K562 (cell line): ENCODE data around the gene LECT2. TPM values are rescaled to one million over a fixed set of nuclear protein-coding genes. Genes with fewer than 3 reads are reported as not detected.

ENCODE experiments used
- ATAC-seq: fragments of 200-7000 bp; cut with Tn5 transposase; 3 replicates; pipeline ENCODE4 v1.9.1; 2020; ENCODE audit warnings: moderate library complexity
- BruUV-seq: library from RNA; stranded (reverse); fragments of 400-500 nt; replicated peaks from 2 replicates; lab custom pipeline; 2021; lab: Mats Ljungman, UMichigan
- CTCF ChIA-PET: fragments of 300-600 bp; formaldehyde crosslinking; extraction: SDS; loops from one replicate; lab custom pipeline; 2021; ENCODE audit warnings: low intra/inter-chr PET ratio; lab: Yijun Ruan, JAX
- POLR2A ChIA-PET: fragments of 300-600, 350-650 bp; sonication (Branson Sonifier 250); formaldehyde crosslinking; extraction: SDS; loops from one replicate; lab custom pipeline; 2021; ENCODE audit warnings: antibody characterized with exemption, inconsistent platforms; lab: Yijun Ruan, JAX
- DNase-seq, 4 experiments: peaks; one replicate each; pipeline versions ENCODE4 v3.0.0 to v3.0.0-alpha.2; 2011 to 2018; ENCODE audit warnings: low spot score in 3 of 4, mixed read lengths in 3 of 4; ENCODE audit errors: extremely low read depth in 1 of 4
- FAIRE-seq: peaks from 2 replicates; lab custom pipeline; 2011; peaks lifted over from hg19 to GRCh38; lab: Jason Lieb, UNC
- H2AFZ ChIP-seq: 2 replicates; pipeline ENCODE4 v1.6.0; 2011; ENCODE audit warnings: low read depth, low read length, control low read depth, inconsistent platforms
- H3K27ac ChIP-seq: fragments of 200-600 bp; 3 replicates; pipeline ENCODE4 v1.8.0; 2011; ENCODE audit warnings: low read depth, mild to moderate bottlenecking, control low read depth, inconsistent platforms, low read length, moderate library complexity, mixed read lengths; ENCODE audit errors: extremely low read depth
- H3K27me3 ChIP-seq, 2 experiments: fragments of 300-600 bp in 1 of 2; 2 replicates in 1 of 2; 3 replicates in 1 of 2; pipeline versions ENCODE4 v1.6.0 to v1.8.0; 2011; ENCODE audit warnings: inconsistent platforms in 2 of 2, low read length in 2 of 2, mild to moderate bottlenecking in 1 of 2, mixed read lengths in 1 of 2, moderate library complexity in 1 of 2; ENCODE audit not compliant: control insufficient read depth in 2 of 2, insufficient read depth in 2 of 2
- H3K36me3 ChIP-seq: fragments of 300-600 bp; 3 replicates; pipeline ENCODE4 v1.8.0; 2011; ENCODE audit warnings: mild to moderate bottlenecking, low read length, inconsistent platforms; ENCODE audit not compliant: control insufficient read depth, insufficient read depth
- H3K4me1 ChIP-seq, 2 experiments: fragments of 200-600 bp in 1 of 2; replicated peaks in 1 of 2; 2 replicates in 1 of 2; 3 replicates in 1 of 2; pipeline versions ENCODE4 v1.5.1 to v1.8.0; 2011; ENCODE audit warnings: inconsistent platforms in 2 of 2, low read length in 2 of 2, mild to moderate bottlenecking in 1 of 2, mixed read lengths in 1 of 2, moderate library complexity in 1 of 2; ENCODE audit not compliant: control insufficient read depth in 2 of 2, insufficient read depth in 2 of 2
- H3K4me2 ChIP-seq: 2 replicates; pipeline ENCODE4 v1.6.1; 2011; ENCODE audit warnings: low read length, control low read depth, inconsistent platforms, mixed read lengths; ENCODE audit not compliant: insufficient read depth
- H3K4me3 ChIP-seq: fragments of 200-600 bp; sonication (generic), shearing (Covaris generic); 2 replicates; pipeline ENCODE4 v1.5.1; 2016; ENCODE audit warnings: control low read depth, inconsistent platforms
- H3K79me2 ChIP-seq: fragments of 200-600 bp; 3 replicates; pipeline ENCODE4 v1.8.0; 2011; ENCODE audit warnings: low read length, inconsistent platforms; ENCODE audit not compliant: control insufficient read depth, insufficient read depth
- H3K9ac ChIP-seq, 2 experiments: 2 replicates each; pipeline versions ENCODE4 v1.6.0 to v1.6.1; 2011; ENCODE audit warnings: low read depth in 2 of 2, low read length in 2 of 2, control low read depth in 1 of 2, inconsistent platforms in 1 of 2, mild to moderate bottlenecking in 1 of 2, mixed read lengths in 1 of 2; ENCODE audit not compliant: insufficient read depth in 1 of 2
- H3K9me1 ChIP-seq: one replicate; pipeline ENCODE4 v1.6.0; 2011; ENCODE audit warnings: inconsistent platforms, mild to moderate bottlenecking, low read length, moderate library complexity; ENCODE audit not compliant: control insufficient read depth, insufficient read depth
- H3K9me3 ChIP-seq: replicated peaks from 2 replicates; pipeline ENCODE4 v1.5.1; 2011; ENCODE audit warnings: low read depth, low read length, inconsistent platforms; ENCODE audit not compliant: control insufficient read depth, insufficient read depth
- H4K20me1 ChIP-seq: replicated peaks from 2 replicates; pipeline ENCODE4 v1.6.1; 2011; ENCODE audit warnings: low read length, inconsistent platforms, mixed read lengths; ENCODE audit not compliant: control insufficient read depth, insufficient read depth
- ARID3B ChIP-seq: fragments of 250-450 bp; sonication (Bioruptor Pico); IDR thresholded peaks from 2 replicates; pipeline ENCODE4 v1.4.0; 2020; ENCODE audit warnings: borderline replicate concordance
- CREB1 ChIP-seq, 2 experiments: sonication (generic) in 1 of 2; formaldehyde crosslinking in 1 of 2; IDR thresholded peaks; 2 replicates each; pipeline versions ENCODE4 v1.6.1 to v1.8.0; 2012 to 2022; ENCODE audit warnings: inconsistent platforms in 1 of 2, mild to moderate bottlenecking in 1 of 2, missing genetic modification reagents in 1 of 2, moderate library complexity in 1 of 2
- DNMT1 ChIP-seq: fragments of 450-650 bp; IDR thresholded peaks from 2 replicates; pipeline ENCODE4 v1.6.1; 2016; ENCODE audit warnings: antibody characterized with exemption, mild to moderate bottlenecking
- HMGXB4 ChIP-seq: sonication (generic); formaldehyde crosslinking; IDR thresholded peaks from 2 replicates; pipeline ENCODE4 v1.8.1; 2023; ENCODE audit warnings: mild to moderate bottlenecking, missing genetic modification reagents
- HOXB6 ChIP-seq: fragments of 250-450 bp; sonication (Bioruptor Pico); IDR thresholded peaks from 2 replicates; pipeline ENCODE4 v1.5.1; 2022; ENCODE audit warnings: mild to moderate bottlenecking, borderline replicate concordance
- IFI16 ChIP-seq: fragments of 250-450 bp; sonication (Bioruptor Pico); IDR thresholded peaks from 2 replicates; pipeline ENCODE4 v2.1.2; 2022; ENCODE audit warnings: mild to moderate bottlenecking, inconsistent platforms
- MCM3 ChIP-seq: fragments of 450-650 bp; IDR thresholded peaks from 2 replicates; pipeline ENCODE4 v1.6.1; 2016
- RHOXF2B ChIP-seq: fragments of 250-450 bp; sonication (Bioruptor Pico); conservative IDR thresholded peaks from 2 replicates; pipeline ENCODE4 v1.5.1; 2021
- SIX5 ChIP-seq, 2 experiments: IDR thresholded peaks; 2 replicates each; pipeline ENCODE4 v1.6.1; 2011; ENCODE audit warnings: low read length in 2 of 2, borderline replicate concordance in 1 of 2, low read depth in 1 of 2, mild to moderate bottlenecking in 1 of 2, moderate library complexity in 1 of 2; ENCODE audit not compliant: insufficient read depth in 1 of 2
- TFAM ChIP-seq: fragments of 250-450 bp; sonication (Bioruptor Pico); conservative IDR thresholded peaks from 2 replicates; pipeline ENCODE4 v1.5.0; 2021; ENCODE audit warnings: mild to moderate bottlenecking, moderate library complexity
- ZNF24 ChIP-seq: fragments of 450-650 bp; IDR thresholded peaks from 2 replicates; pipeline ENCODE4 v1.6.1; 2016
- ZNF3 ChIP-seq: fragments of 250-450 bp; sonication (Bioruptor Pico); IDR thresholded peaks from 2 replicates; pipeline ENCODE4 v1.5.0; 2021; ENCODE audit warnings: mild to moderate bottlenecking, moderate library complexity
- ZNF589 ChIP-seq: fragments of 200-800 bp; sonication (Bioruptor generic); IDR thresholded peaks from 2 replicates; pipeline ENCODE4 v1.6.1; 2016; ENCODE audit warnings: low read depth, missing genetic modification characterization, missing compliant biosample characterization
- WGBS: fragments of 100-300 bp; shearing (Covaris generic); methylation state at CpG from one replicate; pipeline ENCODE4 v1.1.6; 2016; ENCODE audit warnings: low coverage, mixed read lengths; ENCODE audit not compliant: insufficient coverage; ENCODE audit errors: missing lambda C conversion rate; 5-methylcytosine and 5-hydroxymethylcytosine counted together
- in situ Hi-C: fragments of 300-500 bp; cut with MboI; formaldehyde crosslinking; loops from 4 replicates; pipeline ENCODE4 v1.15.0; 2018; ENCODE audit warnings: inconsistent platforms, mixed read lengths
- intact Hi-C: fragments of 100-400 bp; cut with micrococcal nuclease; formaldehyde crosslinking; loops from 2 replicates; pipeline ENCODE4 v1.14.2; 2022
- polyA plus RNA-seq, 8 experiments: library from polyadenylated mRNA; depleted of rRNA in 4 of 8; stranded (reverse) in 5 of 8; unstranded in 3 of 8; fragments of >200 nt; fragmentation: Nextera tagmentation in 2 of 8; fragmentation: Illumina TruSeq in 1 of 8; extraction: Ambion mirVana in 2 of 8; extraction: Trizol in 1 of 8; gene quantifications; 2 replicates each; pipeline versions ENCODE4 v1.2.1 to v1.2.3, GENCODE V29; 2011 to 2014; ENCODE audit warnings: inconsistent platforms in 1 of 8, missing spikeins in 1 of 8
- total RNA-seq, 7 experiments: library from RNA; depleted of rRNA in 6 of 7; stranded (reverse); fragments of >200 nt in 6 of 7; fragmentation: Illumina TruSeq in 2 of 7; extraction: Trizol in 2 of 7; gene quantifications; 2 replicates each; pipeline versions ENCODE4 v1.2.1 to v1.2.3, GENCODE V29; 2011 to 2021; ENCODE audit warnings: low replicate concordance in 1 of 7
- TF ChIP-seq, protein P1 (sequence below): fragments of 250-450 bp; sonication (Bioruptor Pico); IDR thresholded peaks from 2 replicates; pipeline ENCODE4 v1.5.0; 2020; ENCODE audit warnings: mild to moderate bottlenecking
- TF ChIP-seq, protein P2 (sequence below): fragments of 450-650 bp; IDR thresholded peaks from one replicate; pipeline ENCODE4 v1.6.1; 2018; ENCODE audit warnings: mild to moderate bottlenecking, moderate library complexity; ENCODE audit not compliant: partially characterized antibody
- TF ChIP-seq, protein P3 (sequence below), 2 experiments: fragments of 450-650 bp; IDR thresholded peaks; 2 replicates each; pipeline ENCODE4 v1.6.1; 2016

Gene LECT2
- total and polyA plus RNA-seq, 9 of the 15 experiments (the other 6 are each of a cell fraction or from before 2014, with no cell fraction given) = not detected

- BruUV-seq = no TSS peak
- FAIRE-seq = no peak
- H3K4me1 ChIP-seq = no peaks in the 10 kb centered on the region
- no peaks in the 10 kb centered on the region for H3K9me1 ChIP-seq
- in situ Hi-C loops (loop anchor here (10.0 kb wide), 1 partner anchor 254 kb away; no protein-coding TSS in a partner anchor), intact Hi-C loops (no loop called here)
- no peaks in the 10 kb centered on the region for H3K36me3 ChIP-seq
- H3K9me3 ChIP-seq = no peaks in the 10 kb centered on the region
- ChIA-PET CTCF (no interaction called here), POLR2A (interaction anchor here (1.3 kb wide), 1 partner anchor 9 kb away, joined by 3 read pairs; no protein-coding TSS in a partner anchor)
- 6% methylated on average over 3 of the region's 3 CpGs for WGBS
- H3K4me3 ChIP-seq = no peak overlapping the region
- no peak overlapping the region for H3K9ac ChIP-seq
- H3K4me2 ChIP-seq = no peak overlapping the region
- H4K20me1 ChIP-seq = no peaks in the 10 kb centered on the region
- H3K79me2 ChIP-seq = no peaks in the 10 kb centered on the region
- no peak overlapping the region for H3K27ac ChIP-seq
- ATAC-seq = no peak
- DNase-seq = no peak
- H3K27me3 ChIP-seq = no peaks in the 10 kb centered on the region
- H2AFZ ChIP-seq = no peak overlapping the region
- TF ChIP-seq ZNF3 (CRISPR knock-in tag) = no peak
- TF ChIP-seq, protein P1, sequence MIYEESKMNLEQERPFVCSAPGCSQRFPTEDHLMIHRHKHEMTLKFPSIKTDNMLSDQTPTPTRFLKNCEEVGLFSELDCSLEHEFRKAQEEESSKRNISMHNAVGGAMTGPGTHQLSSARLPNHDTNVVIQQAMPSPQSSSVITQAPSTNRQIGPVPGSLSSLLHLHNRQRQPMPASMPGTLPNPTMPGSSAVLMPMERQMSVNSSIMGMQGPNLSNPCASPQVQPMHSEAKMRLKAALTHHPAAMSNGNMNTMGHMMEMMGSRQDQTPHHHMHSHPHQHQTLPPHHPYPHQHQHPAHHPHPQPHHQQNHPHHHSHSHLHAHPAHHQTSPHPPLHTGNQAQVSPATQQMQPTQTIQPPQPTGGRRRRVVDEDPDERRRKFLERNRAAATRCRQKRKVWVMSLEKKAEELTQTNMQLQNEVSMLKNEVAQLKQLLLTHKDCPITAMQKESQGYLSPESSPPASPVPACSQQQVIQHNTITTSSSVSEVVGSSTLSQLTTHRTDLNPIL (CRISPR knock-in tag) = no peak
- no peak for TF ChIP-seq RHOXF2B (CRISPR knock-in tag)
- TF ChIP-seq, protein P2, sequence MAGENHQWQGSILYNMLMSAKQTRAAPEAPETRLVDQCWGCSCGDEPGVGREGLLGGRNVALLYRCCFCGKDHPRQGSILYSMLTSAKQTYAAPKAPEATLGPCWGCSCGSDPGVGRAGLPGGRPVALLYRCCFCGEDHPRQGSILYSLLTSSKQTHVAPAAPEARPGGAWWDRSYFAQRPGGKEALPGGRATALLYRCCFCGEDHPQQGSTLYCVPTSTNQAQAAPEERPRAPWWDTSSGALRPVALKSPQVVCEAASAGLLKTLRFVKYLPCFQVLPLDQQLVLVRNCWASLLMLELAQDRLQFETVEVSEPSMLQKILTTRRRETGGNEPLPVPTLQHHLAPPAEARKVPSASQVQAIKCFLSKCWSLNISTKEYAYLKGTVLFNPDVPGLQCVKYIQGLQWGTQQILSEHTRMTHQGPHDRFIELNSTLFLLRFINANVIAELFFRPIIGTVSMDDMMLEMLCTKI = no peak
- TF ChIP-seq, protein P3, sequence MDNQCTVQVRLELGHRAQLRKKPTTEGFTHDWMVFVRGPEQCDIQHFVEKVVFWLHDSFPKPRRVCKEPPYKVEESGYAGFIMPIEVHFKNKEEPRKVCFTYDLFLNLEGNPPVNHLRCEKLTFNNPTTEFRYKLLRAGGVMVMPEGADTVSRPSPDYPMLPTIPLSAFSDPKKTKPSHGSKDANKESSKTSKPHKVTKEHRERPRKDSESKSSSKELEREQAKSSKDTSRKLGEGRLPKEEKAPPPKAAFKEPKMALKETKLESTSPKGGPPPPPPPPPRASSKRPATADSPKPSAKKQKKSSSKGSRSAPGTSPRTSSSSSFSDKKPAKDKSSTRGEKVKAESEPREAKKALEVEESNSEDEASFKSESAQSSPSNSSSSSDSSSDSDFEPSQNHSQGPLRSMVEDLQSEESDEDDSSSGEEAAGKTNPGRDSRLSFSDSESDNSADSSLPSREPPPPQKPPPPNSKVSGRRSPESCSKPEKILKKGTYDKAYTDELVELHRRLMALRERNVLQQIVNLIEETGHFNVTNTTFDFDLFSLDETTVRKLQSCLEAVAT (IDR thresholded peaks at IDR 0.05) = no peak
- TF ChIP-seq IFI16 (CRISPR knock-in tag) = no peak
- no peak for TF ChIP-seq MCM3
- no peak for TF ChIP-seq HOXB6 (CRISPR knock-in tag)
- no peak for TF ChIP-seq ZNF589 (CRISPR knock-in tag)
- TF ChIP-seq ZNF24 = no peak
- TF ChIP-seq HMGXB4 (CRISPR knock-in tag) = no peak
- TF ChIP-seq ARID3B (CRISPR knock-in tag) = no peak
- TF ChIP-seq SIX5 (IDR thresholded peaks at IDR 0.05; ENCODE audit: borderline replicate concordance in 1 of 2, insufficient read depth in 1 of 2, low read depth in 1 of 2, low read length in 2 of 2) = no peak
- TF ChIP-seq DNMT1 = no peak
- TF ChIP-seq CREB1 (IDR thresholded peaks at IDR 0.05) = no peak
- no peak for TF ChIP-seq CREB1 (CRISPR knock-in tag; IDR thresholded peaks at IDR 0.05)
- no peak for TF ChIP-seq TFAM (CRISPR knock-in tag)
These were observed 4.2 kb downstream of the LECT2 start for GRCh38 chr5:135950611-135951010.
